MM.1S (cell line): ENCODE measurements around the gene RDH13.
"Not testable (repeated sequence)": the region's sequence is repeated elsewhere in the genome, so short reads cannot be mapped to it uniquely, and the experiment has no call there.

Source experiments
- CTCF ChIP-seq: fragments of 300-600 bp; sonication (generic); IDR thresholded peaks from 2 replicates; pipeline ENCODE4 v1.5.1; 2016; ENCODE audit warnings: antibody characterized with exemption, low read length, mixed read lengths
- EZH2 ChIP-seq: fragments of 300-600 bp; sonication (generic); optimal IDR thresholded peaks from 2 replicates; pipeline ENCODE3; 2017; ENCODE audit warnings: low read depth, mild to moderate bottlenecking, antibody characterized with exemption, low read length, mixed read lengths
- EZH2phosphoT487 ChIP-seq: fragments of 300-600 bp; sonication (generic); IDR thresholded peaks from 2 replicates; pipeline ENCODE4 v1.6.1; 2018; ENCODE audit warnings: antibody characterized with exemption, low read length

GRCh38 chr19:55010561-55010960 lies 52.4 kb downstream of the RDH13 start:
- not testable (repeated sequence) for TF ChIP-seq EZH2phosphoT487, CTCF, EZH2
